Skeletal muscle tissue (tissue), 4 donors: ENCODE results near the gene CAPN10. TPM values are rescaled to one million over a fixed set of nuclear protein-coding genes. Genes with fewer than 3 reads are reported as not detected.

Experiments
- H3K27ac ChIP-seq: one replicate; pipeline ENCODE4 v1.7.0; 2013; ENCODE audit warnings: mild to moderate bottlenecking, low read depth, low read length, inconsistent platforms
- H3K27me3 ChIP-seq, 3 donors: one replicate each; pipeline ENCODE4 v1.7.0; 2013; ENCODE audit warnings: low read length in 3 of 3; ENCODE audit not compliant: control insufficient read depth in 3 of 3, insufficient read depth in 3 of 3
- H3K36me3 ChIP-seq, 3 donors: one replicate each; pipeline ENCODE4 v1.7.0; 2013; ENCODE audit warnings: low read length in 3 of 3; ENCODE audit not compliant: control insufficient read depth in 3 of 3, insufficient read depth in 3 of 3
- H3K4me1 ChIP-seq, 3 donors: one replicate each; pipeline ENCODE4 v1.7.0; 2013; ENCODE audit warnings: low read length in 3 of 3, mild to moderate bottlenecking in 3 of 3; ENCODE audit not compliant: control insufficient read depth in 3 of 3, insufficient read depth in 3 of 3
- H3K4me3 ChIP-seq, 3 donors: one replicate each; pipeline ENCODE4 v1.7.0; 2013; ENCODE audit warnings: low read length in 3 of 3
- H3K9ac ChIP-seq, 3 donors: one replicate each; pipeline ENCODE4 v1.7.0; 2013; ENCODE audit warnings: low read length in 3 of 3, mild to moderate bottlenecking in 3 of 3, moderate library complexity in 2 of 3, low read depth in 1 of 3
- H3K9me3 ChIP-seq, 3 donors: one replicate each; pipeline ENCODE4 v1.7.0; 2013; ENCODE audit warnings: low read length in 3 of 3; ENCODE audit not compliant: control insufficient read depth in 3 of 3
- total RNA-seq: library from RNA; depleted of rRNA; stranded (reverse); fragments of >200 nt; gene quantifications from one replicate; pipeline ENCODE4 v1.2.3, GENCODE V29; 2014
- donor health status: Osteomylitis.

CAPN10 gene
- total RNA-seq, 1 donor from 2014 or later, result 12.0 TPM

DNA sequence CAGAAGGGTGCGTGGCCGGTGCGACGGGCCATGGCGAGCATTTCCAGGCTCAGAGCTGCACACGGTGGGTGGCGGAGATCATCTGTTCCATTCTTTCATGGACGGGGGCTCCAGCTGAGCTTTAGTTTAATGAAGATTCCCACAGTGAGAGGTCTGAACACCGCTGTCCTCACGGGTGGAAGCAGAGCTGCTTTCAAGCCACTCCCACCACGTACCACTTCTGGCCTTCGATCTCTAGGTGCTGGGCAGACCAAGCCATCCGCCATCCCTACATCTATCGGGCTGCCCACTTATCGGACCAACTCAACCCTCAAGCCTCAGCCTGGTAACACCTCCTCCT is 57.2 kb downstream of the CAPN10 start:
- H3K27ac ChIP-seq, result no peak overlapping the region
- no peak overlapping the region for H3K4me3 ChIP-seq
- H3K27me3 ChIP-seq, result peaks cover 44 to 61% (median 57%) of the 10 kb centered on the region in 3 donors
- peaks cover 0 to 2% (median under 1%) of the 10 kb centered on the region in 3 donors for H3K4me1 ChIP-seq
- no peaks in the 10 kb centered on the region for H3K36me3 ChIP-seq
- no peaks in the 10 kb centered on the region for H3K9me3 ChIP-seq
- no peak overlapping the region for H3K9ac ChIP-seq

DNA sequence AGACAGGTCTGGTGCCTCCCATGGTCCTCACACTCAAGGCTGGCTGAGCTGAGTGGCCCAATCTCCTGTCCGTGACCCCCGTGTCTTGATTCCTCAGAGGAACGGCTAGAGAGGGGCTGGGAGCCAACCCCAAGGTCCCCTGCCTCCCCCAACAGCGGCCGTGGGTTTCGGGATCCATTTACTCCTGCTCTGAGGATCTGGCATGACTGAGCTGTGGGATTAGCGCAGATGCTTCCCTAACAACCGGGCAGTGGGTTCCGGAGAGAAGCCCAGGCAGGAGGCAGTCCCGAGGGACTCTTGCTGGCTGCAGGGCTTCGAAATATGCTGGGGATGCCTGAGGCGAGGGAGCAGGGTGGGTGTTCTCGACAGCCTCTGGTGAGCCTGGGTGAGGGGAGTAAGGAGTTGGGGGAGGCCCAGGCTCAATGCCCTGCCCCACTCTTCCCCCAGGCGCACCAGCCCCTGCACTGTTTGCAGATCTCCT is 57.7 kb downstream of the CAPN10 start:
- Histone ChIP-seq H3K27ac (no peak overlapping the region), H3K9me3 (no peaks in the 10 kb centered on the region), H3K27me3 (peaks cover 45 to 66% (median 60%) of the 10 kb centered on the region in 3 donors), H3K4me1 (no peaks in the 10 kb centered on the region), H3K9ac (no peak overlapping the region), H3K36me3 (no peaks in the 10 kb centered on the region), H3K4me3 (no peak overlapping the region)

DNA sequence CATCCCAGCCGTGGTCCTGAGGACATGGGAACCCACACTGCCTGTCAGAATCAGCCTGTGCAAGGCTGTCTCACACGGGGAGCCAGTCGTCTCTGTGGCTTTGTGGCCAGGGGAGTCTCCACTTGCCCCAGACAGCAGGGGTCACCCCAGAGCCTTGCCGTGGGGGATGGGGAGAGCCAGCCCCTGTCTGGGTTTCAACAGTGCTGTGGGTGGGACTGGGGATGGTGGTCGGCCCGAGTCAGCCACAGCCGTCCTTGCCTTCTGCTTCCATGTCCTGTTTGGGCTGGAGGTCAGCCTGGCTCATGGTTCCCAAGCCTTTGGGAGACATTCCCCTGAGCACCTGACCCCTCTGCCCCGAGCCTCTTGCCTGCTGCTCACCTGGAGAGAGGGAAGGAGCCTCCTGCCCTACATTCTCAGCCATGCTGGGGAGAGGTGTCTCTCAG is 58.3 kb downstream of the CAPN10 start:
- no peak overlapping the region for H3K4me3 ChIP-seq
- H3K9ac ChIP-seq, result no peak overlapping the region
- H3K36me3 ChIP-seq, result no peaks in the 10 kb centered on the region
- H3K27me3 ChIP-seq, result peaks cover 45 to 70% (median 65%) of the 10 kb centered on the region in 3 donors
- no peak overlapping the region for H3K27ac ChIP-seq
- no peaks in the 10 kb centered on the region for H3K9me3 ChIP-seq
- H3K4me1 ChIP-seq, result no peaks in the 10 kb centered on the region

DNA sequence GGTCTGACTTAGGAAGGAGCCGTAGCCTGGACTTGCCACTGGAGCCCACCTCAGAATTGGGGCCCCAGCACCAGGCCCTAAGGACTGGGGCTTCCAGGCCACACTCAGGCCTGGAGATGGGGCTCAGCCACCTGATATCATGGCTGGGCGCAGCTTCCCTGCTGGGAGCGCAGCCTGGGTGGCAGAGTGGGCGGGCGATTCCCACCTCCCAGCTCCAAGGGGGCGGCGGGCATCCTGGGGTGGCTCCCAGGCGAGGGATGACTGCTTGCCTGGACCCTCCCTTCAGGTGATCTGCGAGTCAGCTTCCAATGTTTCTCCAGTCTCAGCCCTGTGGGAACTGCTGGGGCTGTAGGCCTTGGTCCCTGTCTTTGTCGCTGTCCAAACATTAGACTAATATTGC is 58.8 kb downstream of the CAPN10 start:
- H3K4me1 ChIP-seq, result no peaks in the 10 kb centered on the region
- no peak overlapping the region for H3K4me3 ChIP-seq
- no peak overlapping the region for H3K27ac ChIP-seq
- peaks cover 48 to 72% (median 68%) of the 10 kb centered on the region in 3 donors for H3K27me3 ChIP-seq
- no peaks in the 10 kb centered on the region for H3K9me3 ChIP-seq
- H3K36me3 ChIP-seq, result no peaks in the 10 kb centered on the region
- H3K9ac ChIP-seq, result no peak overlapping the region

DNA sequence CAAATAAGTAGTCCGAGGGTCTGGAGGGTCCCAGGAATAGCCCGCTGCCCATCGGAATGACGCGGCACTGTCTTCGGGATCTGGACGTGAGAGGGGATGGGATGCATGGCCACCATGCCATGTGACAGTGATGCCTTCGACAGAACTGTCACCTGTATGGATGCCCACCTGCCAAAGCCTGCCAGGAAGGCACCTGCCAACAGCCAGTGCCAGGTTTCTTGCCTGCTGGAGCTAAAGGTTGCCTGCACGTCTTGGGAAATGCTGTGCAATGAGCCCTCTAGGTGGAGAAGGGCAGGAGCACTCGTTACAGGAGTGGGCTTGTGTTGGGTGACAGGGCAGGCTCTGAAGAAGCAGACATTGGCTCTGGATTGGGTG is 59.3 kb downstream of the CAPN10 start:
- Histone ChIP-seq H3K4me1 (no peaks in the 10 kb centered on the region), H3K27ac (no peak overlapping the region), H3K27me3 (peaks cover 53 to 76% (median 72%) of the 10 kb centered on the region in 3 donors), H3K9me3 (no peaks in the 10 kb centered on the region), H3K36me3 (no peaks in the 10 kb centered on the region), H3K9ac (no peak overlapping the region), H3K4me3 (no peak overlapping the region)

DNA sequence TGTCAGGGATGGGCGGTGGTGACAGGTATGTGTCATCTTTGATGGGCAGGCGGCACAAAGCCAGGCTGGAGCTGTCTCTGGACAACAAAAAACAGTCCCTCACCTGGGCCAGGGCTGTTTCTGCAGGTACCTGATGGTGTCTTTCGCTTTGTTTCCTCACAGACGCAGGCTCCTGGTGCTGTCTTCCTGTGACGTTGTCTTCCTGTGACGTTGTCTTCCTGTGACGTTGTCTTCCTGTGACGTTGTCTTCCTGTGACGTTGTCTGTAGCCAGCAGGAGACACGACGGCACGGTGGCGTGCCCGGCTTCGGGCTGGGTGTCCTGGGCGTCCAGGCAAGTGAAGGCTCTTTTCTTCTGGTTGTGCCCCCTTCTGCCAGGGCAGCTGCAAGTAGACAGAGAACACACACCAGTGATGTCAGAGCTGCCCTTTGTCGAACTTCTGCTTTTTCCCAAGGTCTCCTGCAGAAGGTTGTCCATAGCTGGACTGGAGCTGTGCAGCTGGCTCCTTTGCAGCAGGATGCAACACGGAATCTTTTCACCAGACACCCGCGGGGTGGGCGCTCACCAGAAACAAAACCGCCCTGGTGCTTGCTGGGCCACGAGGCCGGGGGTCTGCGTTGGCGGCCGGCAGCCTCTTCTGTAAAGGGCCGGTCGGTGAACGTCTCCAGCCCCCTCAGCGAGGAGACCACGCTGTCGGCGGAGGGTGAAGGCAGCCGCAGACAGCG is 59.8 kb downstream of the CAPN10 start:
- Histone ChIP-seq H3K4me1 (no peaks in the 10 kb centered on the region), H3K9ac (no peak overlapping the region), H3K4me3 (no peak overlapping the region), H3K36me3 (no peaks in the 10 kb centered on the region), H3K27ac (no peak overlapping the region), H3K9me3 (peaks cover 0 to 2% (median 0%) of the 10 kb centered on the region in 3 donors), H3K27me3 (peaks cover 55 to 78% (median 77%) of the 10 kb centered on the region in 3 donors)

DNA sequence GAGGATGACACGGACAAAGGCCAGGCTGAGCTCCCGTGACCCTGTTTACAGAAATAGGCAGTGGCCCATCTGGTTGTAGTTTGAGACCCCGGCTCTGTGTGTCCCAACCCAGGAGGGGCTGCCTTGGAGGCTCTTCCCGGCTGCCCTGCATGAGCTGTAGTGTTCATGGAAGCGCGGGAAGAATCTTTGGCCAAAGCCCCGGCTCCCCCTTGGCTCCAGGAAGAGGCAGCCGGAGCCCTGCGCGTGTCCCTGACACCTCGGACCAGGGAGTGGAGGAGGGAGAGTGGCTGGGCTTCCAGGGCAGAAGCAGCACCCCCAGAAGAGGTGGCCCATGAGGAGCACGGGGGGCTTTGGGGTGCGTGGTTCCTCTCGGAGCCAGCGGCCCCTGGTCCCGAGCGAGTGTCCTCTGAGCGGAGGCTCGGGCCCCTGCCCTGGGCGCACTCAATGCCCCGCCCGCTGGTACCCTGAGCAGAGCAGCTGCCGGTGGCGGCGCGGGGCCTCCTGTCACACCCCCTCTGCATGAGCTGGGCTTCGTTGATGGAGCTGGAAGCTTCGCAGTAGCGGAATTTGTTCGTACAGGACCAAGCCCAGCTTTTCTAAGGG is 60.5 kb downstream of the CAPN10 start:
- H3K27ac ChIP-seq, result no peak overlapping the region
- H3K4me3 ChIP-seq, result no peak overlapping the region
- no peaks in the 10 kb centered on the region for H3K36me3 ChIP-seq
- H3K9me3 ChIP-seq, result peaks cover 0 to 4% (median 0%) of the 10 kb centered on the region in 3 donors
- peaks cover 55 to 80% (median 79%) of the 10 kb centered on the region in 3 donors for H3K27me3 ChIP-seq
- H3K9ac ChIP-seq, result no peak overlapping the region
- no peaks in the 10 kb centered on the region for H3K4me1 ChIP-seq

DNA sequence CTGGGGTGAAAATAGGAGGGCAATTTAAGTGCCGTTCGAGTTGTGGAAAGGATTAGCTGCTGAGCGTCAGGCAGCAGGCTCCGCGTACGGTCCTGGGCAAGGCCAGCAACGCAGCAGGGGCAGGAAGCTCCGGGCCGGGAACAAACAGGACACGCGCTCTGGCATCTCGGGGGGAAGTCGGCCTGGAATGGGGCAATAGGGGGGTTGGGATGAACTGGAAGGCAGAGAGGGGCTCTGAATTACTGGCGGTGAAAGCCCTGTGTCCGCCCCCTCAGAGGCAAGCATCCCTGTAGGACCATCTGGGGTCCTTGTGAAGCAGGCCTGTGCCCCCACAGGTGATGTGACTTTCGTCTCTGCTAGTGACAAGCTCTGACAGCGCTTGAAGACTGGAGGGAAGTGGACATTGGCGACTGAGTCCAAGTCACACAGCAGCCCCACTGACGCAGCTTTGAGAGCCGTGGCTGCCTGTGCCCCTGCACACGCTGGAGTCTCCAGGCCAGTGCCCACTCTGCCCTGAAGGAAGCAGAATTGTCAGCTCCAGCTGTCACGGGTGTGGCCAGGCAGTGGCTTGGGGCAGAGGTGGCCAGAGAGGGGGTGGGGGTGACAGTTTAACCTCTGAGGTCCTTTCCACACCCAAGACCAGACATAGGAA is 61.1 kb downstream of the CAPN10 start:
- Histone ChIP-seq H3K4me1 (no peaks in the 10 kb centered on the region), H3K9me3 (peaks cover 0 to 4% (median 0%) of the 10 kb centered on the region in 3 donors), H3K9ac (no peak overlapping the region), H3K27me3 (peaks cover 58 to 83% (median 79%) of the 10 kb centered on the region in 3 donors), H3K4me3 (no peak overlapping the region), H3K36me3 (no peaks in the 10 kb centered on the region), H3K27ac (no peak overlapping the region)

DNA sequence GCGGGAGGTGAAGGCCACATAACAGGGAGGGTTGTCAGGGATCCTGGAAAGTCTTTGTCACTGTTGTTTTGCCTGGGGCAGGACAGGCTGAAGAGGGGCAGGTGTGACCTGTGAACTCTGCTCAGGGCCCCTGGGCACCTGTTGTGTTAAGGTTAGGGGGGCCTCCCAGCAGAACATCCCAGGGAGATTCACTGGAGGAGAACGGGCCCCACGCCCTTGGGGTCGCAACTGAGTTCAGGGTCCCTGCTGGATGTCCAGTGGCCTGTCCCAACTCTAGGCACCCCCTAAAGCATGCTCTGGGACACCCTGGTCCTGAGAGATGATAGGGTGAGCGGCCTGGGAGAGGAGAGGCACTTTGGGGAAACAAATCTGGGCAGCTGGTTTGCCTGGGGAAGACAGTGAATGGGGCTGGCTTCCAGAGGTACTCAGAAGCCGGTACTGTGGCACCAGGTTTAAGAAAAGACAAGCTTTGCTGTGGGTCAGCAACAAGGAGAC is 61.7 kb downstream of the CAPN10 start:
- no peaks in the 10 kb centered on the region for H3K36me3 ChIP-seq
- H3K9ac ChIP-seq, result no peak overlapping the region
- H3K9me3 ChIP-seq, result peaks cover 0 to 4% (median 0%) of the 10 kb centered on the region in 3 donors
- H3K4me3 ChIP-seq, result no peak overlapping the region
- H3K4me1 ChIP-seq, result no peaks in the 10 kb centered on the region
- H3K27me3 ChIP-seq, result peaks cover 58 to 81% (median 74%) of the 10 kb centered on the region in 3 donors
- H3K27ac ChIP-seq, result no peak overlapping the region
